Aorta (tissue), 5 donors: ENCODE data around the gene MKS1. TPM values are rescaled to one million over a fixed set of nuclear protein-coding genes. Genes with fewer than 3 reads are reported as not detected.

ENCODE experiments used
- ATAC-seq: fragments of 200-7000 bp; cut with Tn5 transposase; one replicate; pipeline ENCODE4 v1.9.1; 2022; ENCODE audit warnings: moderate library complexity; ENCODE audit not compliant: low FRiP score
- DNase-seq, 2 donors: peaks; one replicate each; pipeline ENCODE4 v3.0.0-alpha.2; 2020
- H3K27ac ChIP-seq, 2 donors: one replicate each; pipeline ENCODE4 v1.5.1; 2013; ENCODE audit warnings: low read length in 2 of 2, mild to moderate bottlenecking in 2 of 2, moderate library complexity in 2 of 2, control low read depth in 1 of 2, inconsistent platforms in 1 of 2, low read depth in 1 of 2
- H3K27me3 ChIP-seq, 2 donors: one replicate each; pipeline ENCODE4 v1.6.1; 2013; ENCODE audit warnings: control low read depth in 1 of 2, low read length in 1 of 2, mild to moderate bottlenecking in 1 of 2, moderate library complexity in 1 of 2; ENCODE audit not compliant: insufficient read depth in 2 of 2, control insufficient read depth in 1 of 2
- H3K36me3 ChIP-seq, 2 donors: one replicate each; pipeline ENCODE4 v1.6.1; 2013; ENCODE audit warnings: control low read depth in 1 of 2, low read length in 1 of 2, mild to moderate bottlenecking in 1 of 2; ENCODE audit not compliant: insufficient read depth in 2 of 2, control insufficient read depth in 1 of 2
- H3K4me1 ChIP-seq, 2 donors: one replicate each; pipeline ENCODE4 v1.6.1; 2013; ENCODE audit warnings: low read length in 2 of 2, control low read depth in 1 of 2, mild to moderate bottlenecking in 1 of 2, moderate library complexity in 1 of 2; ENCODE audit not compliant: insufficient read depth in 2 of 2, control insufficient read depth in 1 of 2
- H3K4me3 ChIP-seq, 2 donors: one replicate each; pipeline ENCODE4 v1.5.1; 2013; ENCODE audit warnings: low read length in 2 of 2, control low read depth in 1 of 2, mild to moderate bottlenecking in 1 of 2
- H3K9me3 ChIP-seq: one replicate; pipeline ENCODE4 v1.6.1; 2013; ENCODE audit warnings: mild to moderate bottlenecking, low read length; ENCODE audit not compliant: control insufficient read depth
- WGBS, 2 donors: extraction: QIAGEN DNeasy Blood & Tissue Kit; methylation state at CpG; one replicate each; pipeline ENCODE4 v1.1.7; 2013; 5-methylcytosine and 5-hydroxymethylcytosine counted together
- intact Hi-C, 2 donors: fragments of 100-400 bp; cut with DNase I; formaldehyde crosslinking; loops; one replicate each; pipeline versions ENCODE4 v1.14.2 to v1.15.0; 2022
- polyA plus RNA-seq, 2 donors: library from polyadenylated mRNA; stranded (reverse); fragments of 200-250 nt; gene quantifications; one replicate each; pipeline ENCODE4 v1.2.3, GENCODE V29; 2013
- total RNA-seq, 2 donors: library from RNA; stranded (reverse); fragmentation: NEBNext Ultra II Directional; extraction: Animal tissue kit (Norgen Biotek cat#: 25700); gene quantifications; one replicate each; pipeline ENCODE4 v1.2.1, GENCODE V29; 2021
- donor health status: healthy with polysubstance abuse.
- donor health status: Bipolar disorder and iron deficiency.
- donor health status: DM: no; HTN: no; CAD: no.
- donor health status: DM: no; HTN: no; CAD: no.
- donor health status: DM: yes; HTN: yes; CAD: no.

MKS1 gene
- total and polyA plus RNA-seq, 4 donors: 4.3 to 13.8 (median 11.7) TPM

- H3K27ac ChIP-seq: no peak overlapping the region
- H3K4me3 ChIP-seq: no peak overlapping the region
- ATAC-seq (no peak), DNase-seq (no peak)
- no peaks in the 10 kb centered on the region for H3K27me3 ChIP-seq
- WGBS, 2 donors: 85 to 89% methylated on average over 11 of the region's 11 CpGs
- intact Hi-C loops: no loop called here
- H3K4me1 ChIP-seq: no peaks in the 10 kb centered on the region
- H3K36me3 ChIP-seq: no peaks in the 10 kb centered on the region
- no peaks in the 10 kb centered on the region for H3K9me3 ChIP-seq
These were observed 43.1 kb upstream of the MKS1 start for GRCh38 chr17:58262149-58262548.

DNA sequence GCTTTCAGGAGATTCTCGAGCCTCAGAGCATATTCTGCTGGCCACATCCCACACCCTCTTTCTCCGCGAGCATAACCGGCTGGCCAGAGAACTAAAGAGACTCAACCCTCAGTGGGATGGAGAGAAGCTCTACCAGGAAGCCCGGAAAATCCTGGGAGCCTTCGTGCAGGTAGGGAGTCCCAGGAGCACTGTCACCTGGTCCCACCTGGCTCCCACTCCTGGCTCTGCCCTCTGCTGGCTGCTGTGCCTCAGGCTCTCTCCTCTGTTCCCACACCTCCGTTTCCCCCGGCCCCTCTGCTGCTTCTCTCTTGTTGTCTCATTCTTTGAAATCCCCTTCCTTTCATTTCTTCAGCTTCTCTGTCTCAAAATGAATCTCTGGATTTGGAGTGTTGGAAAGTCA lies 35.7 kb upstream of the MKS1 start:
- Histone ChIP-seq H3K27me3 (no peaks in the 10 kb centered on the region), H3K4me1 (no peaks in the 10 kb centered on the region), H3K4me3 (no peak overlapping the region), H3K36me3 (no peaks in the 10 kb centered on the region), H3K27ac (no peak overlapping the region), H3K9me3 (no peaks in the 10 kb centered on the region)
- 20% methylated on average over 8 of the region's 8 CpGs for WGBS, 2 donors
- ATAC-seq (no peak), DNase-seq (no peak)
- intact Hi-C loops: no loop called here

DNA sequence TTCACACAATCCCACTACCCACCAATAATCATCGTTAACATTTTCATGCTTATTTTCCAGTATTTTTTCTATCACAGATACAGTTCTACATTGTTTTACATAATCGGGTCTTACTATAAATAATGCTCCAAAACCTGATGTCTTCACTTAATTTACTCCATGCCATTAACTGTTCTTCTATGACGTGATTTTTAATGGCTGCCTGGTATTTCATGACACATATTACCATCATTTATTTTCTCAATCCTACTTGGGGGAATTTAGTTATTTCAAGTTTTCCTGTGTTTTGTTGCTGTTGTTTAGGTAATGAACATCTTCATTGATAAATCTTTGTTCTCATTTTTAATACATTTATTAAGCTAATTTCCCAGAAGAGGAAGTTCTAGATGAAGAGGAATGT lies 34.0 kb upstream of the MKS1 start:
- intact Hi-C loops: no loop called here

DNA sequence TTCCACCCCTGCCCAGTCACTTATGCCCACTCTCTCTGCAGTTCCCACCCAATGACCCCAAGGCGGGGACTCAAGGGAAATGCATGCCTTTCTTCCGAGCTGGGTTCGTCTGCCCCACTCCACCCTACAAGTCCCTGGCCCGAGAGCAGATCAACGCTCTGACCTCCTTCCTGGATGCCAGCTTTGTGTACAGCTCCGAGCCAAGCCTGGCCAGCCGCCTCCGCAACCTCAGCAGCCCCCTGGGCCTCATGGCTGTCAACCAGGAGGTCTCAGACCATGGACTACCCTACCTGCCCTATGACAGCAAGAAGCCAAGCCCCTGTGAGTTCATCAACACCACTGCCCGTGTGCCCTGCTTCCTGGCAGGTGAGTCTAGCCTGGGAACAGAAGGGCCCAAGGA lies 33.1 kb upstream of the MKS1 start:
- DNase-seq (no peak), ATAC-seq (no peak)
- intact Hi-C loops: no loop called here
- H3K27ac ChIP-seq: no peak overlapping the region
- H3K4me3 ChIP-seq: no peak overlapping the region
- 50 to 51% methylated on average over 9 of the region's 9 CpGs for WGBS, 2 donors
- H3K9me3 ChIP-seq: no peaks in the 10 kb centered on the region
- no peaks in the 10 kb centered on the region for H3K36me3 ChIP-seq
- no peaks in the 10 kb centered on the region for H3K4me1 ChIP-seq
- no peaks in the 10 kb centered on the region for H3K27me3 ChIP-seq

More for the DNA sequence above, 34.0 kb upstream of the MKS1 start:
- H3K27me3 ChIP-seq: no peaks in the 10 kb centered on the region
- H3K9me3 ChIP-seq: no peaks in the 10 kb centered on the region
- H3K27ac ChIP-seq: no peak overlapping the region
- DNase-seq: no peak
- no peak for ATAC-seq
- 71 to 74% methylated on average over 3 of the region's 3 CpGs for WGBS, 2 donors
- no peaks in the 10 kb centered on the region for H3K36me3 ChIP-seq
- H3K4me1 ChIP-seq: no peaks in the 10 kb centered on the region
- no peak overlapping the region for H3K4me3 ChIP-seq

- WGBS, 2 donors: 82 to 84% methylated on average over 12 of the region's 12 CpGs
- Histone ChIP-seq H3K9me3 (no peaks in the 10 kb centered on the region), H3K27ac (no peak overlapping the region)
These were observed 31.4 kb upstream of the MKS1 start for GRCh38 chr17:58250344-58251011.

GRCh38 chr17:58249270-58250133 lies 30.4 kb upstream of the MKS1 start:
- H3K4me1 ChIP-seq: no peaks in the 10 kb centered on the region
- intact Hi-C loops: no loop called here
- ATAC-seq (peak; percentile 93), DNase-seq (peak; percentile 74 to 91)
- WGBS, 2 donors: 4 to 5% methylated on average over 51 to 57 of the region's 57 CpGs
- H3K27ac ChIP-seq: no peak overlapping the region
- no peak overlapping the region for H3K4me3 ChIP-seq
- no peaks in the 10 kb centered on the region for H3K27me3 ChIP-seq
- no peaks in the 10 kb centered on the region for H3K36me3 ChIP-seq
- no peaks in the 10 kb centered on the region for H3K9me3 ChIP-seq

More at GRCh38 chr17:58250344-58251011, 31.4 kb upstream of the MKS1 start:
- Histone ChIP-seq H3K27me3 (no peaks in the 10 kb centered on the region), H3K36me3 (no peaks in the 10 kb centered on the region), H3K4me3 (no peak overlapping the region), H3K4me1 (no peaks in the 10 kb centered on the region)
- no peak for DNase-seq
- no peak for ATAC-seq
- intact Hi-C loops: no loop called here

GRCh38 chr17:58248955-58249269 lies 29.9 kb upstream of the MKS1 start:
- intact Hi-C loops: no loop called here
- Histone ChIP-seq H3K27ac (no peak overlapping the region), H3K4me1 (no peaks in the 10 kb centered on the region), H3K27me3 (no peaks in the 10 kb centered on the region), H3K36me3 (no peaks in the 10 kb centered on the region), H3K9me3 (no peaks in the 10 kb centered on the region), H3K4me3 (no peak overlapping the region)
- ATAC-seq (peak; percentile 19), DNase-seq (no peak)
- WGBS, 2 donors: 9 to 11% methylated on average over 10 of the region's 10 CpGs

- no peaks in the 10 kb centered on the region for H3K27me3 ChIP-seq
- H3K9me3 ChIP-seq: no peaks in the 10 kb centered on the region
- ATAC-seq: no peak
- no peaks in the 10 kb centered on the region for H3K4me1 ChIP-seq
- DNase-seq: no peak
- H3K36me3 ChIP-seq: no peaks in the 10 kb centered on the region
- no peak overlapping the region for H3K4me3 ChIP-seq
- no peak overlapping the region for H3K27ac ChIP-seq
- 83% methylated on average over 10 of the region's 10 CpGs for WGBS, 2 donors
- intact Hi-C loops: no loop called here
These were observed 28.7 kb upstream of the MKS1 start for GRCh38 chr17:58247511-58248363.
